Endothelial cell of umbilical vein (primary cell): ENCODE data around the gene ERBB4. TPM values are rescaled to one million over a fixed set of nuclear protein-coding genes. Genes with fewer than 3 reads are reported as not detected.

ENCODE experiments used
- BruUV-seq: library from RNA; stranded (reverse); fragments of 400-500 nt; replicated peaks from 2 replicates; lab custom pipeline; 2021; lab: Mats Ljungman, UMichigan
- CTCF ChIA-PET: fragments of 300-600, 350-600 bp; sonication (Branson Sonifier 250); formaldehyde crosslinking; loops from one replicate; lab custom pipeline; 2021; ENCODE audit warnings: antibody characterized with exemption, inconsistent platforms; lab: Charles Lee
- POLR2A ChIA-PET: fragments of 300-600, 350-600 bp; sonication (Branson Sonifier 250); formaldehyde crosslinking; loops from one replicate; lab custom pipeline; 2021; ENCODE audit warnings: antibody characterized with exemption, inconsistent platforms; lab: Charles Lee
- DNase-seq: peaks from one replicate; pipeline ENCODE4 v3.0.0-alpha.2; 2011; ENCODE audit warnings: low read depth, low spot score
- FAIRE-seq: peaks from 2 replicates; lab custom pipeline; 2011; peaks lifted over from hg19 to GRCh38; lab: Jason Lieb, UNC
- H2AFZ ChIP-seq: 2 replicates; pipeline ENCODE4 v1.6.0; 2012; ENCODE audit warnings: low read depth, low read length, control low read depth, inconsistent platforms
- H3K27ac ChIP-seq: 2 replicates; pipeline ENCODE4 v1.5.1; 2011; ENCODE audit warnings: low read depth, mild to moderate bottlenecking, control low read depth, low read length, moderate library complexity; ENCODE audit not compliant: insufficient read depth
- H3K27me3 ChIP-seq, 2 experiments: 2 replicates each; pipeline versions ENCODE4 v1.6.0 to v1.6.1; 2011; ENCODE audit warnings: low read length in 2 of 2, mixed read lengths in 1 of 2; ENCODE audit not compliant: control insufficient read depth in 2 of 2, insufficient read depth in 2 of 2
- H3K36me3 ChIP-seq, 2 experiments: 2 replicates in 1 of 2; 3 replicates in 1 of 2; pipeline ENCODE4 v1.5.1; 2011; ENCODE audit warnings: low read length in 2 of 2, mild to moderate bottlenecking in 1 of 2, moderate library complexity in 1 of 2; ENCODE audit not compliant: control insufficient read depth in 2 of 2, insufficient read depth in 2 of 2; ENCODE audit errors: extremely low read depth in 1 of 2
- H3K4me1 ChIP-seq: 3 replicates; pipeline ENCODE4 v1.5.1; 2011; ENCODE audit warnings: mild to moderate bottlenecking, low read length; ENCODE audit not compliant: control insufficient read depth, insufficient read depth; ENCODE audit errors: extremely low read depth
- H3K4me2 ChIP-seq: 2 replicates; pipeline ENCODE4 v1.6.1; 2011; ENCODE audit warnings: low read length, control low read depth, mixed read lengths; ENCODE audit not compliant: insufficient read depth
- H3K4me3 ChIP-seq, 3 experiments: fragments of 200-600 bp in 1 of 3; sonication (generic), shearing (Covaris generic) in 1 of 3; replicated peaks in 1 of 3; 2 replicates each; pipeline ENCODE4 v1.5.1; 2011 to 2016; ENCODE audit warnings: control low read depth in 3 of 3, low read length in 3 of 3, mild to moderate bottlenecking in 2 of 3, inconsistent platforms in 1 of 3, low read depth in 1 of 3, moderate library complexity in 1 of 3; ENCODE audit not compliant: insufficient read depth in 1 of 3
- H3K79me2 ChIP-seq: 2 replicates; pipeline ENCODE4 v1.6.0; 2012; ENCODE audit warnings: low read length, inconsistent platforms; ENCODE audit not compliant: control insufficient read depth, insufficient read depth
- H3K9ac ChIP-seq: replicated peaks from 2 replicates; pipeline ENCODE3; 2011; ENCODE audit warnings: low read length, control low read depth; ENCODE audit not compliant: insufficient read depth; ENCODE audit errors: extremely low read depth
- H3K9me1 ChIP-seq: replicated peaks from 3 replicates; pipeline ENCODE4 v1.6.0; 2011; ENCODE audit warnings: mild to moderate bottlenecking, low read length; ENCODE audit not compliant: control insufficient read depth, insufficient read depth; ENCODE audit errors: extremely low read depth
- H3K9me3 ChIP-seq: replicated peaks from 2 replicates; pipeline ENCODE4 v1.5.1; 2012; ENCODE audit warnings: low read length, inconsistent platforms; ENCODE audit not compliant: control insufficient read depth, insufficient read depth
- H4K20me1 ChIP-seq: replicated peaks from 2 replicates; pipeline ENCODE3; 2011; ENCODE audit warnings: mild to moderate bottlenecking, low read length; ENCODE audit not compliant: control insufficient read depth, insufficient read depth; ENCODE audit errors: extremely low read depth
- FOS ChIP-seq: IDR thresholded peaks from 2 replicates; pipeline ENCODE4 v1.6.1; 2011; ENCODE audit warnings: mild to moderate bottlenecking, low read length, moderate library complexity, borderline replicate concordance; ENCODE audit not compliant: insufficient read depth
- GATA2 ChIP-seq: IDR thresholded peaks from 2 replicates; pipeline ENCODE4 v1.7.0; 2011; ENCODE audit warnings: low read depth, mild to moderate bottlenecking, moderate library complexity, mixed read lengths, low read length; ENCODE audit not compliant: insufficient read length, insufficient read depth
- POLR2A ChIP-seq: IDR thresholded peaks from 2 replicates; pipeline ENCODE4 v1.6.1; 2012; ENCODE audit warnings: low read depth, mild to moderate bottlenecking, control low read depth, low read length
- dilution Hi-C: fragments of 300-500 bp; cut with MboI; formaldehyde crosslinking; loops from one replicate; pipeline ENCODE4 v1.15.0; 2019; ENCODE audit warnings: low sequenced_read_pairs; ENCODE audit not compliant: extremely low pct_ligation_motif_present
- intact Hi-C: fragments of 100-400 bp; cut with micrococcal nuclease; formaldehyde crosslinking; loops from one replicate; pipeline ENCODE4 v1.10.0; 2022
- polyA plus RNA-seq, 4 experiments: library from polyadenylated mRNA; depleted of rRNA in 3 of 4; stranded (reverse) in 3 of 4; unstranded in 1 of 4; fragments of >200 nt; gene quantifications; 2 replicates each; pipeline versions ENCODE4 v1.2.1 to v1.2.3, GENCODE V29; 2011 to 2012; ENCODE audit warnings: missing spikeins in 1 of 4
- total RNA-seq: library from RNA; stranded (reverse); gene quantifications from 2 replicates; pipeline ENCODE4 v1.2.3, GENCODE V29; 2021

The ERBB4 gene
- total and polyA plus RNA-seq, 2 donors (not counting 3 experiments of a cell fraction or from before 2014, with no cell fraction given), result 0.01 to 0.27 TPM

- no TSS peak for BruUV-seq
- H3K27me3 ChIP-seq, result no peaks in the 10 kb centered on the region
- ChIA-PET POLR2A (no interaction called here), CTCF (interaction anchor here (0.8 to 3.4 kb wide), 5 partner anchors 17 to 672 kb away, joined by 3 to 26 read pairs (median 5); no protein-coding TSS in a partner anchor)
- peak; percentile 69 for DNase-seq
- dilution Hi-C loops (no loop called here), intact Hi-C loops (loop anchor here (5.0 to 10.0 kb wide), 4 partner anchors 130 to 660 kb away; partner anchors contain the start of gene ERBB4)
- no peak overlapping the region for H3K9ac ChIP-seq
- no peaks in the 10 kb centered on the region for H3K9me1 ChIP-seq
- no peaks in the 10 kb centered on the region for H3K79me2 ChIP-seq
- no peak for FAIRE-seq
- H3K4me3 ChIP-seq, result no peak overlapping the region
- H3K9me3 ChIP-seq, result no peaks in the 10 kb centered on the region
- no peaks in the 10 kb centered on the region for H3K36me3 ChIP-seq
- H2AFZ ChIP-seq, result peak overlapping the region; percentile 12
- H3K27ac ChIP-seq, result no peak overlapping the region
- H4K20me1 ChIP-seq, result no peaks in the 10 kb centered on the region
- peak; percentile 60 for TF ChIP-seq FOS
- no peak for TF ChIP-seq POLR2A
- peaks cover 7% of the 10 kb centered on the region for H3K4me1 ChIP-seq
- H3K4me2 ChIP-seq, result no peak overlapping the region
Measured at GRCh38 chr2:211877061-211877460, 661.5 kb downstream of the ERBB4 start.

GRCh38 chr2:211875488-211875887 lies 663.1 kb downstream of the ERBB4 start:
- no peak for DNase-seq

More at GRCh38 chr2:211875488-211875887, 663.1 kb downstream of the ERBB4 start:
- no peak overlapping the region for H3K4me3 ChIP-seq
- no peak for FAIRE-seq
- no peak overlapping the region for H3K27ac ChIP-seq
- no peak overlapping the region for H3K9ac ChIP-seq
- TF ChIP-seq FOS (peak; percentile 58), GATA2 (no peak)
- no peaks in the 10 kb centered on the region for H3K36me3 ChIP-seq
- intact Hi-C loops, result loop anchor here (5.0 to 10.0 kb wide), 4 partner anchors 128 to 662 kb away; partner anchors contain the start of gene ERBB4
- dilution Hi-C loops, result no loop called here
- peaks cover 7% of the 10 kb centered on the region for H3K4me1 ChIP-seq
- CTCF ChIA-PET, result no interaction called here
- H3K4me2 ChIP-seq, result no peak overlapping the region
- no peaks in the 10 kb centered on the region for H3K9me3 ChIP-seq
- POLR2A ChIA-PET, result no interaction called here
- no peaks in the 10 kb centered on the region for H4K20me1 ChIP-seq
- no peaks in the 10 kb centered on the region for H3K79me2 ChIP-seq
- no peak overlapping the region for H2AFZ ChIP-seq
- BruUV-seq, result no TSS peak
- no peaks in the 10 kb centered on the region for H3K9me1 ChIP-seq
- H3K27me3 ChIP-seq, result no peaks in the 10 kb centered on the region
